ENCODE results near the gene UBL4A.

UBL4A gene

DNA sequence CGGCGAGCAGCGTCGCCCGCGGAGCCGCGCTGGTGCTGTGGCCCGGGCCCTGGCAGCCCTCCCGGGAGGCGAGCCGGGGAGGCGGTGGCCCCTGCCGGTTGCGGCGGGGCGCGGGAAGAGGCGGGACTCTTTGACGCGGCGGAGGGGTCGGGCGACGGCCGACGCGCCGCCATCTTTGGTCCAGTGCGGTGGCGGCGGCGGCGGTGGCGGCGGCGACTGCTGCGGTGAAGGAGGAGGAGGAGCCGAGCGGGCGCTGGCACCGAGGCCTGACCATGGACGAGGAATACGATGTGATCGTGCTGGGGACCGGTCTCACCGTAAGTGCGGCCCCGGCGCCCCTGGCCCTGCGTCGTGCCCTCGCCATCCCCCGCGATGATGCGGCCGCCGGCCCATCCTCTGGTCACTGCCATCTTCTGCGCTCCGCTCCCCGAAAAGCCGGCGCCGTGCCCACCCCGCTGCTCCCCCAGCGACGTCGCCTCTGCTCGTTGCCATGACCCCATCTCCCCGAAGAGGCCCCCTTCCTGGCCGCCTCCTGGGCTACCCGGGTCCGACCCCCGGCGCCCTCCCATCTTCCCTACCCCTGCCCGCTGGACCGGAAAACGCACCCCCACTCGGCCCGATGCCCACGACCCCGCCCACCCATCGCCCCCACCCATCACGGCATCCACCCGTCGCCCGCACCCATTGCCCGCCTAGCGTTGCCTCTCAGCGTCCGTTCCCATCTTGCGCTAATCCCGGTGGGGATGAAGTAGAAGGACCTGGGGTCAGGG lies 49.2 kb downstream of the UBL4A start, which contains the start of gene GDI1:
Gene GDI1, plus strand, starts transcription at position 172 of the 770 bp plus-strand sequence. Its CDS starts 101 bp downstream, at position 273.
- FAIRE-seq: peak; percentile 61
- no peak for DNase-seq (ENCODE audit: insufficient read length, low spot score)
- TF ChIP-seq TAF1 (IDR thresholded peaks at IDR 0.05; ENCODE audit: low read depth, low read length): 0 out of 2 replicates have a peak, but pooled peaks have one; percentile 42
- TF ChIP-seq POLR2AphosphoS5 (IDR thresholded peaks at IDR 0.05; ENCODE audit: low read depth, low read length): no peak
- TF ChIP-seq POLR2A (IDR thresholded peaks at IDR 0.05; ENCODE audit: low read depth, low read length): no peak
- no peak for TF ChIP-seq SPI1 (IDR thresholded peaks at IDR 0.05; ENCODE audit: low read depth, low read length)

DNA sequence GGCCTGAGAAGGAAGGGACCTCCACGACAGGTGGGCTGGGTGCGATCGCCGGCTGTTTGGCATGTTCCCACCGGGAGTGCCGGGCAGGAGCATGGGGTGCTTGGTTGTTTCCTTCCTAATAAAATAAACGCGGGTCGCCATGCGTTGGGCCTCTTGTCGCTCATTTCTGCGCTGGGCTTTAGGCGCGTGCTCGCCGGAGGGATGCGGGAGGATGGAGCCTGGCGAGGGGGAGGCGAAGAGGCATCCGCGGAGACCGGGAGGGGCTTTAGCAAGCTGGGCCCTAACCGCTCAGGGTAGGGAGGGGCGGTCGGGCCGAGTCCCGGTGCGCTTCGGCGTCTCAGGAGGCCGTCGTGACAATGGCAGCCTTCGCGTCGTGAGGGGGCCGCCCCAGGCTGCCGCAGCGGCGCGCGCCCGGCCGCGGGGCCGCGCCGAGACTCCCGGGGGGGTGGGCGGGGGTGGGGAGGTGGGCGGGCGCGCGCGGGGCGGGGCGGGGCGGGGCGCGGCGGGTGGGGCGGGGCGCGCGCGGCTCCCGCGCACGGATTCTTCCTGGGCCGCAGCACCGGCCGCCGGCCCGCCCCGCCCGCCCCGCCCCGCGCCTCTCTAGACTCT lies 49.9 kb downstream of the UBL4A start:
- no peak for TF ChIP-seq TAF1 (IDR thresholded peaks at IDR 0.05; ENCODE audit: low read depth, low read length)
- TF ChIP-seq SPI1 (IDR thresholded peaks at IDR 0.05; ENCODE audit: low read depth, low read length): no peak
- no peak for TF ChIP-seq POLR2A (IDR thresholded peaks at IDR 0.05; ENCODE audit: low read depth, low read length)
- peak; percentile 75 for DNase-seq (ENCODE audit: insufficient read length, low spot score)
- FAIRE-seq: no peak

DNA sequence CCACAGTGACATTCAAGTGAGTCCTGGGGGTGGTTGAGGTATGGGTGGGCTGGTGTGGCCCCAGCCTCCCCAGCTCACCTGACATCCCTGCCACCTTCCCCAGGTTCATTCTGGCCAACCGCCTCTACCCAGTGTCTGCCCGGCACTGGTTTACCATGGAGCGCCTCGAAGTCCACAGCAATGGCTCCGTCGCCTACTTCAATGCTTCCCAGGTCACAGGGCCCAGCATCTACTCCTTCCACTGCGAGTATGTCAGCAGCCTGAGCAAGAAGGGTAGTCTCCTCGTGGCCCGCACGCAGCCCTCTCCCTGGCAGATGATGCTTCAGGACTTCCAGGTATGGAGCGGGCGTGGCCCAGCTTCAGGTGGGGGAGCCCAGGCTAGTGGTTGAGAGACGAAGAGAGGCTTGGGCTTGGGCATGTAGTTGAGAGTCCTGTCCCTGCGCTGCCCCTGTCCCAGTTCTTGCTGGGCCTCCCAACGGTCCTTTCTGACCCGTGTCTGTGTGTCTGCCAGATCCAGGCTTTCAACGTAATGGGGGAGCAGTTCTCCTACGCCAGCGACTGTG lies 51.2 kb downstream of the UBL4A start:
- no peak for TF ChIP-seq POLR2AphosphoS5 (IDR thresholded peaks at IDR 0.05; ENCODE audit: low read depth, low read length)
- DNase-seq (ENCODE audit: insufficient read length, low spot score): no peak
- no peak for FAIRE-seq

DNA sequence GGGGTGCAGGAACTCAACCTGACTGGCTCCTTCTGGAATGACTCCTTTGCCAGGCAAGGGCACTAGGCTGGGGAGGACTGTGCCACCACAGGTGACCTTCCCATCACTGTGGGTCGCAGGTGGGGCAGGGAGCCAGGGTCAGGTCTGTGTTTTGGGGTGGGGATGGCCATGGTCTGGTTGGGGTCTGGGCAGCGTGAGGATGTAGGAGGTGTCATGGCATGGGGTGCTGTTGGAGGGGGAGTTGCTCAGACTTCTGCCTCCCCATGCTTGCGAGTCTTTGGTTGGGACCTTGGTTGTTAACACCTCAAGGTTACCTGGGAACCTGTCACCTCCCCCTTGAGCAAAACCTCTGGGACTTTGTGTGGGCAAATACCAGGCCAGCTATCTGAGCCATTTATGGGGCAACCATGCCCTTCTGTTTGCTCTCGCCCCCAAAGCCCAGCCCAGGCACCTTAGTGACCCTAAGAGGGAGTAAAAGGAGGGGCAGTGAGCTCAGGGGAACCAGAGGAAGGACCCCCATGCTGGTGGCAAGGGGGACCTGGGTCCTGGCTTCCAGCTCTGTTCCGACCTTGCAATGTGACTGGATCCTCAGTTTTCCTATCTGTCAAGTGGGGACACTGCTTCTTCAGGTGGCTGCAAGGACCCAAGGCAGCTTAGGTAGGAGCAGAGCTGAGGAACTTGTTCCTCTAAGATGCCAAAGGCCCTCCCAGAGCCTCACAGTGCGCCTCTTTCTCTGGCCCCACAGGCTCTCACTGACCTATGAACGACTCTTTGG lies 51.8 kb downstream of the UBL4A start:
- DNase-seq (ENCODE audit: insufficient read length, low spot score) (no peak), FAIRE-seq (no peak)
- TF ChIP-seq POU2F2 (IDR thresholded peaks at IDR 0.05; ENCODE audit: low read depth, low read length) (no peak), SPI1 (IDR thresholded peaks at IDR 0.05; ENCODE audit: low read depth, low read length) (no peak)
